NCI-H1417 treated with DMSO at 0.1 percent for 48 hours (cell line): ENCODE results near the gene ELOVL5.
"Not testable (repeated sequence)": the region's sequence is repeated elsewhere in the genome, so short reads cannot be mapped to it uniquely, and the experiment has no call there.

ENCODE experiments used
- DNase-seq: peaks from one replicate; lab custom pipeline; 2025; lab: John Stamatoyannopoulos, UW

Gene ELOVL5

GRCh38 chr6:53328375-53328774 is 20.4 kb downstream of the ELOVL5 start:
- no peak for DNase-seq

- DNase-seq, result no peak
Observed at GRCh38 chr6:53327017-53327395, 21.7 kb downstream of the ELOVL5 start.

- no peak for DNase-seq
Observed at GRCh38 chr6:53326372-53327016, 22.3 kb downstream of the ELOVL5 start.

- no peak for DNase-seq
Observed at GRCh38 chr6:53325785-53326184, 23.0 kb downstream of the ELOVL5 start.

GRCh38 chr6:53322188-53323029 is 26.3 kb downstream of the ELOVL5 start:
- DNase-seq, result no peak

GRCh38 chr6:53321701-53322100 is 27.0 kb downstream of the ELOVL5 start:
- DNase-seq, result no peak

GRCh38 chr6:53320964-53321363 is 27.8 kb downstream of the ELOVL5 start:
- DNase-seq, result no peak

GRCh38 chr6:53318429-53318828 is 30.3 kb downstream of the ELOVL5 start:
- DNase-seq, result no peak

GRCh38 chr6:53317861-53318260 is 30.9 kb downstream of the ELOVL5 start:
- DNase-seq, result no peak

- DNase-seq, result not testable (repeated sequence)
Observed at GRCh38 chr6:53317299-53317698, 31.5 kb downstream of the ELOVL5 start.

- DNase-seq, result no peak
Observed at GRCh38 chr6:53316142-53316541, 32.6 kb downstream of the ELOVL5 start.

GRCh38 chr6:53315086-53315724 is 33.5 kb downstream of the ELOVL5 start:
- no peak for DNase-seq

- no peak for DNase-seq
Observed at GRCh38 chr6:53313784-53314400, 34.9 kb downstream of the ELOVL5 start.

GRCh38 chr6:53312355-53312754 is 36.4 kb downstream of the ELOVL5 start:
- no peak for DNase-seq

GRCh38 chr6:53311586-53311935 is 37.2 kb downstream of the ELOVL5 start:
- DNase-seq, result no peak

- no peak for DNase-seq
Observed at GRCh38 chr6:53310771-53311585, 37.8 kb downstream of the ELOVL5 start.

- DNase-seq, result no peak
Observed at GRCh38 chr6:53309901-53310300, 38.8 kb downstream of the ELOVL5 start.

GRCh38 chr6:53309059-53309900 is 39.5 kb downstream of the ELOVL5 start:
- DNase-seq, result no peak

- DNase-seq, result no peak
Observed at GRCh38 chr6:53306819-53307347, 41.9 kb downstream of the ELOVL5 start.

- DNase-seq, result not testable (repeated sequence)
Observed at GRCh38 chr6:53306217-53306616, 42.5 kb downstream of the ELOVL5 start.
